WTC11 (cell line): ENCODE results near the gene CBLB.

Experiments used
- CTCF ChIP-seq: fragments of 200-600 bp; IDR thresholded peaks from 2 replicates; pipeline ENCODE4 v1.8.0; 2022; ENCODE audit warnings: antibody characterized with exemption
- ZNF232 ChIP-seq: sonication (generic); formaldehyde crosslinking; IDR thresholded peaks from 2 replicates; pipeline ENCODE4 v1.8.0; 2022; ENCODE audit warnings: mild to moderate bottlenecking, missing genetic modification reagents

- TF ChIP-seq ZNF232 (CRISPR knock-in tag) (no peak), CTCF (no peak)
Measured at GRCh38 chr3:105823149-105823867, 45.5 kb downstream of the CBLB start.
